Endometrium (tissue), 2 donors: ENCODE measurements around the gene TMPO.
"Not testable (repeated sequence)": the region's sequence is repeated elsewhere in the genome, so short reads cannot be mapped to it uniquely, and the experiment has no call there.

ENCODE experiments used
- FAIRE-seq: peaks from 2 replicates; lab custom pipeline; 2012; peaks lifted over from hg19 to GRCh38; lab: Jason Lieb, UNC
- donor health status: control.
- donor health status: control.

The TMPO gene

GRCh38 chr12:98513379-98514322 lies 1.7 kb upstream of the TMPO start:
- no peak for FAIRE-seq

- FAIRE-seq, result no peak
Measured at GRCh38 chr12:98514982-98515286, 456 bp upstream of the TMPO start.

- no peak for FAIRE-seq
Measured at GRCh38 chr12:98516111-98516873, 902 bp downstream of the TMPO start.

- no peak for FAIRE-seq
Measured at GRCh38 chr12:98519257-98519907, 4.0 kb downstream of the TMPO start.

GRCh38 chr12:98530068-98530467 lies 14.7 kb downstream of the TMPO start:
- FAIRE-seq, result no peak

- FAIRE-seq, result no peak
Measured at GRCh38 chr12:98532687-98533304, 17.4 kb downstream of the TMPO start.

- FAIRE-seq, result no peak
Measured at GRCh38 chr12:98533723-98534251, 18.4 kb downstream of the TMPO start.

GRCh38 chr12:98538031-98538430 lies 22.6 kb downstream of the TMPO start:
- FAIRE-seq, result no peak

GRCh38 chr12:98543701-98544100 lies 28.3 kb downstream of the TMPO start:
- no peak for FAIRE-seq

GRCh38 chr12:98544751-98545150 lies 29.4 kb downstream of the TMPO start:
- FAIRE-seq, result no peak

- no peak for FAIRE-seq
Measured at GRCh38 chr12:98549371-98550110, 34.2 kb downstream of the TMPO start.

- FAIRE-seq, result no peak
Measured at GRCh38 chr12:98551787-98552186, 36.4 kb downstream of the TMPO start.

GRCh38 chr12:98558097-98558496 lies 42.7 kb downstream of the TMPO start:
- not testable (repeated sequence) for FAIRE-seq

- FAIRE-seq, result no peak
Measured at GRCh38 chr12:98559666-98560065, 44.3 kb downstream of the TMPO start.

- no peak for FAIRE-seq
Measured at GRCh38 chr12:98561846-98562245, 46.5 kb downstream of the TMPO start.

GRCh38 chr12:98572010-98572409 lies 56.6 kb downstream of the TMPO start:
- FAIRE-seq, result no peak

GRCh38 chr12:98574110-98574509 lies 58.7 kb downstream of the TMPO start:
- no peak for FAIRE-seq

- FAIRE-seq, result no peak
Measured at GRCh38 chr12:98575013-98575412, 59.6 kb downstream of the TMPO start.

GRCh38 chr12:98576795-98577194 lies 61.4 kb downstream of the TMPO start:
- FAIRE-seq, result not testable (repeated sequence)

- no peak for FAIRE-seq
Measured at GRCh38 chr12:98578392-98578791, 63.0 kb downstream of the TMPO start.

- FAIRE-seq, result no peak
Measured at GRCh38 chr12:98578821-98579220, 63.4 kb downstream of the TMPO start.
